ENCODE results near the gene CPED1. TPM values are rescaled to one million over a fixed set of nuclear protein-coding genes. Genes with fewer than 3 reads are reported as not detected.

The CPED1 gene
- polyA plus RNA-seq, 1 donor from 2014 or later, result not detected

GRCh38 chr7:121198502-121198901 is 210.0 kb downstream of the CPED1 start:
- Histone ChIP-seq H3K36me3 (ENCODE audit: insufficient read depth, low read length) (no peaks in the 10 kb centered on the region), H4K20me1 (ENCODE audit: insufficient read depth) (no peaks in the 10 kb centered on the region), H3K4me2 (ENCODE audit: low read length) (no peak overlapping the region), H2AFZ (ENCODE audit: low read depth, low read length) (no peak overlapping the region), H3K27me3 (ENCODE audit: insufficient read depth, low read depth, low read length) (no peaks in the 10 kb centered on the region), H3K27ac (ENCODE audit: low read length) (no peak overlapping the region), H3K9ac (ENCODE audit: low read length) (no peak overlapping the region), H3K79me2 (replicated peaks; ENCODE audit: insufficient read depth, low read length) (no peaks in the 10 kb centered on the region), H3K9me3 (ENCODE audit: low read length) (no peaks in the 10 kb centered on the region), H3K9me2 (ENCODE audit: insufficient read depth, low read length) (no peaks in the 10 kb centered on the region), H3K4me3 (ENCODE audit: low read length) (no peak overlapping the region), H3F3A (ENCODE audit: insufficient read depth, low read length, poor library complexity, severe bottlenecking) (no peaks in the 10 kb centered on the region)
- TF ChIP-seq TAF1 (IDR thresholded peaks at IDR 0.05; ENCODE audit: low read depth), result no peak
- no peak for TF ChIP-seq RAD21 (conservative IDR thresholded peaks at IDR 0.05)
- TF ChIP-seq SMC3 (conservative IDR thresholded peaks at IDR 0.05; ENCODE audit: poor library complexity), result no peak
- no peak for TF ChIP-seq EP300 (conservative IDR thresholded peaks at IDR 0.05; ENCODE audit: poor library complexity, severe bottlenecking)
- no peak for TF ChIP-seq REST (IDR thresholded peaks at IDR 0.05; ENCODE audit: borderline replicate concordance)
- TF ChIP-seq MXI1 (conservative IDR thresholded peaks at IDR 0.05; ENCODE audit: poor library complexity, severe bottlenecking), result no peak
- TF ChIP-seq CTCF (IDR thresholded peaks at IDR 0.05; ENCODE audit: poor library complexity, severe bottlenecking), result no peak
- no peak for TF ChIP-seq EZH2 (IDR thresholded peaks at IDR 0.05; ENCODE audit: borderline replicate concordance, insufficient read depth, low read length, poor library complexity, severe bottlenecking)
- TF ChIP-seq POLR2AphosphoS5 (IDR thresholded peaks at IDR 0.05), result no peak

- H3K4me3 ChIP-seq (ENCODE audit: low read length), result no peak overlapping the region
- no peak overlapping the region for H3K4me2 ChIP-seq (ENCODE audit: low read length)
- no peaks in the 10 kb centered on the region for H4K20me1 ChIP-seq (ENCODE audit: insufficient read depth)
- no peak overlapping the region for H2AFZ ChIP-seq (ENCODE audit: low read depth, low read length)
- no peaks in the 10 kb centered on the region for H3K79me2 ChIP-seq (replicated peaks; ENCODE audit: insufficient read depth, low read length)
- no peaks in the 10 kb centered on the region for H3K9me3 ChIP-seq (ENCODE audit: low read length)
- H3K9me2 ChIP-seq (ENCODE audit: insufficient read depth, low read length), result no peaks in the 10 kb centered on the region
- H3K36me3 ChIP-seq (ENCODE audit: insufficient read depth, low read length), result no peaks in the 10 kb centered on the region
- H3K27me3 ChIP-seq (ENCODE audit: insufficient read depth, low read depth, low read length), result no peaks in the 10 kb centered on the region
- H3F3A ChIP-seq (ENCODE audit: insufficient read depth, low read length, poor library complexity, severe bottlenecking), result no peaks in the 10 kb centered on the region
- H3K9ac ChIP-seq (ENCODE audit: low read length), result no peak overlapping the region
- H3K27ac ChIP-seq (ENCODE audit: low read length), result no peak overlapping the region
- TF ChIP-seq EZH2 (IDR thresholded peaks at IDR 0.05; ENCODE audit: borderline replicate concordance, insufficient read depth, low read length, poor library complexity, severe bottlenecking), result no peak
- no peak for TF ChIP-seq TAF1 (IDR thresholded peaks at IDR 0.05; ENCODE audit: low read depth)
- TF ChIP-seq MXI1 (conservative IDR thresholded peaks at IDR 0.05; ENCODE audit: poor library complexity, severe bottlenecking), result no peak
- TF ChIP-seq RAD21 (conservative IDR thresholded peaks at IDR 0.05), result no peak
- no peak for TF ChIP-seq REST (IDR thresholded peaks at IDR 0.05; ENCODE audit: borderline replicate concordance)
- TF ChIP-seq SMC3 (conservative IDR thresholded peaks at IDR 0.05; ENCODE audit: poor library complexity), result no peak
These were observed 213.6 kb downstream of the CPED1 start for GRCh38 chr7:121202125-121202524.
